Fibroblast of lung (primary cell): ENCODE measurements around the gene WWOX.

ENCODE experiments used
- EZH2 ChIP-seq: IDR thresholded peaks from 2 replicates; pipeline ENCODE4 v1.5.1; 2012; ENCODE audit warnings: low read length, control low read depth, mild to moderate bottlenecking; ENCODE audit errors: missing control alignments
- TF ChIP-seq, protein P1 (sequence below), 2 donors: IDR thresholded peaks in 1 of 2; conservative IDR thresholded peaks in 1 of 2; 1 replicate in 1 of 2; 2 replicates in 1 of 2; pipeline ENCODE4 v1.5.1; 2011 to 2012; ENCODE audit warnings: low read length in 2 of 2, control low read depth in 1 of 2, inconsistent platforms in 1 of 2, low read depth in 1 of 2, mild to moderate bottlenecking in 1 of 2

- TF ChIP-seq, protein P1, sequence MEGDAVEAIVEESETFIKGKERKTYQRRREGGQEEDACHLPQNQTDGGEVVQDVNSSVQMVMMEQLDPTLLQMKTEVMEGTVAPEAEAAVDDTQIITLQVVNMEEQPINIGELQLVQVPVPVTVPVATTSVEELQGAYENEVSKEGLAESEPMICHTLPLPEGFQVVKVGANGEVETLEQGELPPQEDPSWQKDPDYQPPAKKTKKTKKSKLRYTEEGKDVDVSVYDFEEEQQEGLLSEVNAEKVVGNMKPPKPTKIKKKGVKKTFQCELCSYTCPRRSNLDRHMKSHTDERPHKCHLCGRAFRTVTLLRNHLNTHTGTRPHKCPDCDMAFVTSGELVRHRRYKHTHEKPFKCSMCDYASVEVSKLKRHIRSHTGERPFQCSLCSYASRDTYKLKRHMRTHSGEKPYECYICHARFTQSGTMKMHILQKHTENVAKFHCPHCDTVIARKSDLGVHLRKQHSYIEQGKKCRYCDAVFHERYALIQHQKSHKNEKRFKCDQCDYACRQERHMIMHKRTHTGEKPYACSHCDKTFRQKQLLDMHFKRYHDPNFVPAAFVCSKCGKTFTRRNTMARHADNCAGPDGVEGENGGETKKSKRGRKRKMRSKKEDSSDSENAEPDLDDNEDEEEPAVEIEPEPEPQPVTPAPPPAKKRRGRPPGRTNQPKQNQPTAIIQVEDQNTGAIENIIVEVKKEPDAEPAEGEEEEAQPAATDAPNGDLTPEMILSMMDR (conservative IDR thresholded peaks at IDR 0.05 in 1 of 2, IDR thresholded peaks at IDR 0.05 in 1 of 2; ENCODE audit: low read depth in 1 of 2, low read length in 2 of 2): no peak
- no peak for TF ChIP-seq EZH2
These were observed 942.7 kb downstream of the WWOX start for GRCh38 chr16:79042141-79042540.
